A549 (cell line): ENCODE data around the gene TMEM259. TPM values are rescaled to one million over a fixed set of nuclear protein-coding genes. Genes with fewer than 3 reads are reported as not detected.

Source experiments
- ATAC-seq, 2 experiments: fragments of 200-7000 bp in 1 of 2; fragments of >200 bp in 1 of 2; cut with Nextera tagmentation in 1 of 2; cut with Tn5 transposase in 1 of 2; 3 replicates each; pipeline versions ENCODE4 v1.8.0 to v1.9.1; 2018 to 2020; ENCODE audit warnings: mild to moderate bottlenecking in 1 of 2, moderate library complexity in 1 of 2
- CTCF ChIA-PET: fragments of 300-600 bp; sonication (Branson Sonifier 250); formaldehyde crosslinking; extraction: SDS; loops from one replicate; lab custom pipeline; 2021; ENCODE audit warnings: antibody characterized with exemption, inconsistent platforms; lab: Yijun Ruan, JAX
- POLR2A ChIA-PET: fragments of 350-600 bp; formaldehyde crosslinking; extraction: SDS; loops from one replicate; lab custom pipeline; 2021; ENCODE audit warnings: antibody characterized with exemption, inconsistent platforms; lab: Yijun Ruan, JAX
- DNase-seq, 2 experiments: peaks; one replicate each; pipeline versions ENCODE4 v3.0.0 to v3.0.0-alpha.2; 2011 to 2016; ENCODE audit warnings: low read depth in 1 of 2, low spot score in 1 of 2
- FAIRE-seq: peaks from 2 replicates; lab custom pipeline; 2011; peaks lifted over from hg19 to GRCh38; lab: Jason Lieb, UNC
- H3K27ac ChIP-seq, 2 experiments: fragments of >200 bp; sonication (Bioruptor Twin); formaldehyde crosslinking; 3 replicates each; pipeline ENCODE4 v1.5.1; 2016 to 2017
- H3K4me1 ChIP-seq: fragments of >200 bp; sonication (Bioruptor Twin); formaldehyde crosslinking; 3 replicates; pipeline ENCODE4 v1.6.1; 2016
- H3K4me2 ChIP-seq: fragments of >200 bp; sonication (Bioruptor Twin); formaldehyde crosslinking; 3 replicates; pipeline ENCODE4 v1.6.1; 2016
- H3K4me3 ChIP-seq: fragments of >200 bp; sonication (Bioruptor Twin); formaldehyde crosslinking; 3 replicates; pipeline ENCODE4 v1.5.1; 2016
- H3K9me3 ChIP-seq: fragments of >200 bp; sonication (Bioruptor Twin); formaldehyde crosslinking; 3 replicates; pipeline ENCODE4 v1.6.1; 2016
- CHD4 ChIP-seq: fragments of 200-600 bp; sonication (generic); IDR thresholded peaks from 2 replicates; pipeline ENCODE4 v1.6.1; 2016; ENCODE audit warnings: antibody characterized with exemption, mild to moderate bottlenecking, borderline replicate concordance
- ESRRA ChIP-seq: fragments of 150-350 bp; IDR thresholded peaks from 2 replicates; pipeline ENCODE4 v1.6.1; 2014; ENCODE audit warnings: mild to moderate bottlenecking, low read length, borderline replicate concordance
- FOSL2 ChIP-seq, 2 experiments: fragments of 450-650 bp in 1 of 2; fragments of >200 bp in 1 of 2; sonication (Bioruptor Twin) in 1 of 2; formaldehyde crosslinking; IDR thresholded peaks; 2 replicates each; pipeline versions ENCODE4 v1.5.0 to v1.6.1; 2016 to 2020; ENCODE audit warnings: mild to moderate bottlenecking in 1 of 2, moderate library complexity in 1 of 2
- HDAC2 ChIP-seq: fragments of 200-600 bp; sonication (generic); IDR thresholded peaks from 2 replicates; pipeline ENCODE4 v1.6.1; 2016
- JUN ChIP-seq, 2 experiments: fragments of >200 bp; sonication (Bioruptor Twin); formaldehyde crosslinking; IDR thresholded peaks; 2 replicates in 1 of 2; 3 replicates in 1 of 2; pipeline ENCODE4 v1.6.1; 2016 to 2017
- KDM5A ChIP-seq: fragments of 200-600 bp; sonication (generic); IDR thresholded peaks from 2 replicates; pipeline ENCODE4 v1.6.1; 2016; ENCODE audit warnings: antibody characterized with exemption, mild to moderate bottlenecking
- SMC3 ChIP-seq: fragments of >200 bp; sonication (Bioruptor Twin); formaldehyde crosslinking; IDR thresholded peaks from 3 replicates; pipeline ENCODE4 v1.6.1; 2018; ENCODE audit warnings: inconsistent platforms
- TFCP2L1 ChIP-seq: fragments of 250-450 bp; sonication (Bioruptor Pico); IDR thresholded peaks from 2 replicates; pipeline ENCODE4 v1.5.0; 2021; ENCODE audit warnings: mild to moderate bottlenecking
- ZNF302 ChIP-seq: fragments of 250-450 bp; sonication (Bioruptor Pico); IDR thresholded peaks from 2 replicates; pipeline ENCODE4 v1.9.0; 2021; ENCODE audit warnings: inconsistent platforms, mild to moderate bottlenecking, moderate library complexity
- WGBS: methylation state at CpG from one replicate; pipeline ENCODE4 v1.1.6; 2017; ENCODE audit errors: missing lambda C conversion rate; 5-methylcytosine and 5-hydroxymethylcytosine counted together
- polyA plus RNA-seq, 4 experiments: library from polyadenylated mRNA; depleted of rRNA in 3 of 4; stranded (reverse); fragments of >200 nt; fragmentation: RNase III in 1 of 4; extraction: RNeasy Plus Mini Kit Qiagen cat#74134 plus additional on column Dnase treatment in 1 of 4; gene quantifications; 2 replicates in 3 of 4; 3 replicates in 1 of 4; pipeline ENCODE4 v1.2.3, GENCODE V29; 2011 to 2017
- TF ChIP-seq, protein P1 (sequence below): fragments of 200-600 bp; sonication (generic); IDR thresholded peaks from 2 replicates; pipeline ENCODE4 v1.6.1; 2016; ENCODE audit warnings: antibody characterized with exemption, mild to moderate bottlenecking, moderate library complexity
- TF ChIP-seq, protein P2 (sequence below): IDR thresholded peaks from 2 replicates; pipeline ENCODE4 v1.6.1; 2012
- TF ChIP-seq, protein P3 (sequence below): fragments of 450-650 bp; IDR thresholded peaks from 2 replicates; pipeline ENCODE4 v1.6.1; 2014; ENCODE audit warnings: antibody characterized with exemption
- TF ChIP-seq, protein P4 (sequence below): fragments of 250-450 bp; sonication (Bioruptor Pico); IDR thresholded peaks from 2 replicates; pipeline ENCODE4 v1.5.0; 2021; ENCODE audit warnings: mild to moderate bottlenecking, moderate library complexity, borderline replicate concordance
- TF ChIP-seq, protein P5 (sequence below): fragments of >200 bp; sonication (Bioruptor Twin); formaldehyde crosslinking; IDR thresholded peaks from 3 replicates; pipeline ENCODE4 v1.5.1; 2016
- TF ChIP-seq, protein P6 (sequence below): fragments of >200 bp; sonication (Bioruptor Twin); formaldehyde crosslinking; IDR thresholded peaks from 3 replicates; pipeline ENCODE4 v1.6.1; 2016
- TF ChIP-seq, protein P7 (sequence below): IDR thresholded peaks from 2 replicates; pipeline ENCODE4 v1.6.1; 2012

TMEM259 gene
- polyA plus RNA-seq, 2 of the 4 experiments (the other 2 are of a cell fraction), result 45.6 to 78.3 TPM

DNA sequence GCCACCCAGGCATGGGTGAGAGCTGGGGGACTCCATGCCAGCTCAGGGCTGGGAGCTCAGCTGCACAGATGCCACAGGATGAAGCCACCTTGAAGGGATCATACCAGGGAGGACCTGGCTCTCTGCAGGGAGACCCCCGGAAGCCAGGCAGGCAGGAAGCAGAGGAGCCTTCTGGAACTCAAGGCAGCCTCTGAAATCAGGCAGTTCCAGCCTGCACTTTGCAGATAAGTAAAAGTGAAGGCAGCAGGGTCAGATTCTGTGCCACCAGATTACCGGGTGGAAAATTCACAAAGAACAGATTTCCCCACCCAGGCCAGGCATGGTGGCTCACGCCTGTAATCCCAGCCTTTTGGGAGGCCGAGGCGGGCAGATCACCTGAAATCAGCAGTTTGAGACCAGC lies 2.5 kb downstream of the TMEM259 start:
- ChIA-PET POLR2A (no interaction called here), CTCF (interaction anchor here (1.2 kb wide), 1 partner anchor 204 kb away, joined by 6 read pairs; no protein-coding TSS in a partner anchor)
- H3K9me3 ChIP-seq, result no peaks in the 10 kb centered on the region
- peaks cover 38% of the 10 kb centered on the region for H3K4me1 ChIP-seq
- H3K4me2 ChIP-seq, result peak overlapping the region; percentile 92
- H3K4me3 ChIP-seq, result no peak overlapping the region
- no peak for FAIRE-seq
- no peak for ATAC-seq
- peak overlapping the region; percentile 62 to 82; a peak in 3 of 6 replicates for H3K27ac ChIP-seq
- 74% methylated on average over 5 of the region's 5 CpGs for WGBS
- no peak for DNase-seq
- TF ChIP-seq HDAC2, result no peak
- TF ChIP-seq, protein P1, sequence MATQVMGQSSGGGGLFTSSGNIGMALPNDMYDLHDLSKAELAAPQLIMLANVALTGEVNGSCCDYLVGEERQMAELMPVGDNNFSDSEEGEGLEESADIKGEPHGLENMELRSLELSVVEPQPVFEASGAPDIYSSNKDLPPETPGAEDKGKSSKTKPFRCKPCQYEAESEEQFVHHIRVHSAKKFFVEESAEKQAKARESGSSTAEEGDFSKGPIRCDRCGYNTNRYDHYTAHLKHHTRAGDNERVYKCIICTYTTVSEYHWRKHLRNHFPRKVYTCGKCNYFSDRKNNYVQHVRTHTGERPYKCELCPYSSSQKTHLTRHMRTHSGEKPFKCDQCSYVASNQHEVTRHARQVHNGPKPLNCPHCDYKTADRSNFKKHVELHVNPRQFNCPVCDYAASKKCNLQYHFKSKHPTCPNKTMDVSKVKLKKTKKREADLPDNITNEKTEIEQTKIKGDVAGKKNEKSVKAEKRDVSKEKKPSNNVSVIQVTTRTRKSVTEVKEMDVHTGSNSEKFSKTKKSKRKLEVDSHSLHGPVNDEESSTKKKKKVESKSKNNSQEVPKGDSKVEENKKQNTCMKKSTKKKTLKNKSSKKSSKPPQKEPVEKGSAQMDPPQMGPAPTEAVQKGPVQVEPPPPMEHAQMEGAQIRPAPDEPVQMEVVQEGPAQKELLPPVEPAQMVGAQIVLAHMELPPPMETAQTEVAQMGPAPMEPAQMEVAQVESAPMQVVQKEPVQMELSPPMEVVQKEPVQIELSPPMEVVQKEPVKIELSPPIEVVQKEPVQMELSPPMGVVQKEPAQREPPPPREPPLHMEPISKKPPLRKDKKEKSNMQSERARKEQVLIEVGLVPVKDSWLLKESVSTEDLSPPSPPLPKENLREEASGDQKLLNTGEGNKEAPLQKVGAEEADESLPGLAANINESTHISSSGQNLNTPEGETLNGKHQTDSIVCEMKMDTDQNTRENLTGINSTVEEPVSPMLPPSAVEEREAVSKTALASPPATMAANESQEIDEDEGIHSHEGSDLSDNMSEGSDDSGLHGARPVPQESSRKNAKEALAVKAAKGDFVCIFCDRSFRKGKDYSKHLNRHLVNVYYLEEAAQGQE, result no peak
- no peak for TF ChIP-seq FOSL2 (IDR thresholded peaks at IDR 0.05)
- TF ChIP-seq FOSL2 (CRISPR knock-in tag; IDR thresholded peaks at IDR 0.05), result no peak
- TF ChIP-seq ZNF302 (CRISPR knock-in tag), result no peak
- TF ChIP-seq KDM5A, result no peak
- TF ChIP-seq SMC3, result no peak
- TF ChIP-seq, protein P2, sequence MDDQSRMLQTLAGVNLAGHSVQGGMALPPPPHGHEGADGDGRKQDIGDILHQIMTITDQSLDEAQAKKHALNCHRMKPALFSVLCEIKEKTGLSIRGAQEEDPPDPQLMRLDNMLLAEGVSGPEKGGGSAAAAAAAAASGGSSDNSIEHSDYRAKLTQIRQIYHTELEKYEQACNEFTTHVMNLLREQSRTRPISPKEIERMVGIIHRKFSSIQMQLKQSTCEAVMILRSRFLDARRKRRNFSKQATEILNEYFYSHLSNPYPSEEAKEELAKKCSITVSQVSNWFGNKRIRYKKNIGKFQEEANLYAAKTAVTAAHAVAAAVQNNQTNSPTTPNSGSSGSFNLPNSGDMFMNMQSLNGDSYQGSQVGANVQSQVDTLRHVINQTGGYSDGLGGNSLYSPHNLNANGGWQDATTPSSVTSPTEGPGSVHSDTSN, result no peak

DNA sequence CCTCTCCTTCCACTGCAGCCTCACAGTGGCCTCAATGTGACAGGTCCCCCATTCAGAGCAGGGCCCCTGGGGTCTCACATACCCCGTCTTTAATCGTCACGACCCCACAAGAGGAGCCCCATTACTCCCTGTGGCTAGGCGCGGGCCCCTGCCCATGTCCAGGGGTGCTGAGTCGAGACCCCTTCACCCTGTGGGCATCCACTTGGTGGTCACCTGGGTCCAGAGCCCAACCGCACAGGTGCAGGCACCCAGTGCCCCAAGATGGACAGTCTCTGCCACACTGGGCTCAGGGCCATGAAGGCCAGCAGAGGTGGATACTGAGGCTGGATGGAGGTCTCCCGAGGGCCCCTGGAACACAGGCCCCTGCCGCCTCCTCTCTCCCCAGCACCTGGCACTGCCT lies 3.0 kb downstream of the TMEM259 start:
- Histone ChIP-seq H3K4me3 (no peak overlapping the region), H3K4me1 (peaks cover 38% of the 10 kb centered on the region), H3K4me2 (peak overlapping the region; percentile 92), H3K27ac (peak overlapping the region; percentile 62 to 82; a peak in 4 of 6 replicates), H3K9me3 (no peaks in the 10 kb centered on the region)
- FAIRE-seq, result no peak
- ChIA-PET POLR2A (no interaction called here), CTCF (no interaction called here)
- DNase-seq, result no peak
- ATAC-seq, result no peak
- TF ChIP-seq TFCP2L1, result no peak
- TF ChIP-seq, protein P3, sequence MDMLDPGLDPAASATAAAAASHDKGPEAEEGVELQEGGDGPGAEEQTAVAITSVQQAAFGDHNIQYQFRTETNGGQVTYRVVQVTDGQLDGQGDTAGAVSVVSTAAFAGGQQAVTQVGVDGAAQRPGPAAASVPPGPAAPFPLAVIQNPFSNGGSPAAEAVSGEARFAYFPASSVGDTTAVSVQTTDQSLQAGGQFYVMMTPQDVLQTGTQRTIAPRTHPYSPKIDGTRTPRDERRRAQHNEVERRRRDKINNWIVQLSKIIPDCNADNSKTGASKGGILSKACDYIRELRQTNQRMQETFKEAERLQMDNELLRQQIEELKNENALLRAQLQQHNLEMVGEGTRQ, result no peak
- TF ChIP-seq ESRRA, result no peak
- TF ChIP-seq, protein P4, sequence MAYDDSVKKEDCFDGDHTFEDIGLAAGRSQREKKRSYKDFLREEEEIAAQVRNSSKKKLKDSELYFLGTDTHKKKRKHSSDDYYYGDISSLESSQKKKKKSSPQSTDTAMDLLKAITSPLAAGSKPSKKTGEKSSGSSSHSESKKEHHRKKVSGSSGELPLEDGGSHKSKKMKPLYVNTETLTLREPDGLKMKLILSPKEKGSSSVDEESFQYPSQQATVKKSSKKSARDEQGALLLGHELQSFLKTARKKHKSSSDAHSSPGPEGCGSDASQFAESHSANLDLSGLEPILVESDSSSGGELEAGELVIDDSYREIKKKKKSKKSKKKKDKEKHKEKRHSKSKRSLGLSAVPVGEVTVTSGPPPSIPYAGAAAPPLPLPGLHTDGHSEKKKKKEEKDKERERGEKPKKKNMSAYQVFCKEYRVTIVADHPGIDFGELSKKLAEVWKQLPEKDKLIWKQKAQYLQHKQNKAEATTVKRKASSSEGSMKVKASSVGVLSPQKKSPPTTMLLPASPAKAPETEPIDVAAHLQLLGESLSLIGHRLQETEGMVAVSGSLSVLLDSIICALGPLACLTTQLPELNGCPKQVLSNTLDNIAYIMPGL (CRISPR knock-in tag), result no peak
- TF ChIP-seq, protein P2, result no peak
- TF ChIP-seq CHD4, result no peak
- TF ChIP-seq, protein P5, sequence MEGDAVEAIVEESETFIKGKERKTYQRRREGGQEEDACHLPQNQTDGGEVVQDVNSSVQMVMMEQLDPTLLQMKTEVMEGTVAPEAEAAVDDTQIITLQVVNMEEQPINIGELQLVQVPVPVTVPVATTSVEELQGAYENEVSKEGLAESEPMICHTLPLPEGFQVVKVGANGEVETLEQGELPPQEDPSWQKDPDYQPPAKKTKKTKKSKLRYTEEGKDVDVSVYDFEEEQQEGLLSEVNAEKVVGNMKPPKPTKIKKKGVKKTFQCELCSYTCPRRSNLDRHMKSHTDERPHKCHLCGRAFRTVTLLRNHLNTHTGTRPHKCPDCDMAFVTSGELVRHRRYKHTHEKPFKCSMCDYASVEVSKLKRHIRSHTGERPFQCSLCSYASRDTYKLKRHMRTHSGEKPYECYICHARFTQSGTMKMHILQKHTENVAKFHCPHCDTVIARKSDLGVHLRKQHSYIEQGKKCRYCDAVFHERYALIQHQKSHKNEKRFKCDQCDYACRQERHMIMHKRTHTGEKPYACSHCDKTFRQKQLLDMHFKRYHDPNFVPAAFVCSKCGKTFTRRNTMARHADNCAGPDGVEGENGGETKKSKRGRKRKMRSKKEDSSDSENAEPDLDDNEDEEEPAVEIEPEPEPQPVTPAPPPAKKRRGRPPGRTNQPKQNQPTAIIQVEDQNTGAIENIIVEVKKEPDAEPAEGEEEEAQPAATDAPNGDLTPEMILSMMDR, result no peak
- TF ChIP-seq, protein P6, sequence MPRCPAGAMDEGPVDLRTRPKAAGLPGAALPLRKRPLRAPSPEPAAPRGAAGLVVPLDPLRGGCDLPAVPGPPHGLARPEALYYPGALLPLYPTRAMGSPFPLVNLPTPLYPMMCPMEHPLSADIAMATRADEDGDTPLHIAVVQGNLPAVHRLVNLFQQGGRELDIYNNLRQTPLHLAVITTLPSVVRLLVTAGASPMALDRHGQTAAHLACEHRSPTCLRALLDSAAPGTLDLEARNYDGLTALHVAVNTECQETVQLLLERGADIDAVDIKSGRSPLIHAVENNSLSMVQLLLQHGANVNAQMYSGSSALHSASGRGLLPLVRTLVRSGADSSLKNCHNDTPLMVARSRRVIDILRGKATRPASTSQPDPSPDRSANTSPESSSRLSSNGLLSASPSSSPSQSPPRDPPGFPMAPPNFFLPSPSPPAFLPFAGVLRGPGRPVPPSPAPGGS, result no peak
- TF ChIP-seq HDAC2, result no peak
- TF ChIP-seq, protein P7, sequence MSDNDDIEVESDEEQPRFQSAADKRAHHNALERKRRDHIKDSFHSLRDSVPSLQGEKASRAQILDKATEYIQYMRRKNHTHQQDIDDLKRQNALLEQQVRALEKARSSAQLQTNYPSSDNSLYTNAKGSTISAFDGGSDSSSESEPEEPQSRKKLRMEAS, result no peak
- TF ChIP-seq JUN (IDR thresholded peaks at IDR 0.05), result no peak
- no peak for TF ChIP-seq FOSL2 (IDR thresholded peaks at IDR 0.05)
- no peak for TF ChIP-seq FOSL2 (CRISPR knock-in tag; IDR thresholded peaks at IDR 0.05)
- WGBS, result 84% methylated on average over 7 of the region's 9 CpGs
